Measurements from ENCODE around the gene PAX8.

PAX8 gene

GRCh38 chr2:113184531-113185230 lies 94.0 kb downstream of the PAX8 start:
- Histone ChIP-seq H3K27me3 (ENCODE audit: low read depth, low read length) (no peaks in the 10 kb centered on the region), H3K79me2 (ENCODE audit: low read length) (peaks cover 8% of the 10 kb centered on the region; the same call in 1 of the 2 replicates), H3K4me2 (ENCODE audit: low read length) (no peak overlapping the region), H3K9ac (ENCODE audit: low read length) (no peak overlapping the region), H3K4me1 (ENCODE audit: low read length) (no peaks in the 10 kb centered on the region), H3K9me3 (ENCODE audit: insufficient read depth, low read length) (no peaks in the 10 kb centered on the region), H3K4me3 (ENCODE audit: low read length) (no peak overlapping the region), H3K27ac (ENCODE audit: low read length) (no peak overlapping the region), H4K20me1 (ENCODE audit: insufficient read depth, low read length) (peaks cover 37% of the 10 kb centered on the region), H3K36me3 (replicated peaks; ENCODE audit: low read depth, low read length) (peaks cover 16% of the 10 kb centered on the region), H2AFZ (ENCODE audit: low read depth, low read length) (no peak overlapping the region)
- TF ChIP-seq CTCF (IDR thresholded peaks at IDR 0.05; ENCODE audit: low read depth, low read length) (no peak), EZH2phosphoT487 (IDR thresholded peaks at IDR 0.05; ENCODE audit: low read depth) (no peak)

GRCh38 chr2:113183703-113184102 lies 95.0 kb downstream of the PAX8 start:
- Histone ChIP-seq H3K79me2 (ENCODE audit: low read length) (peaks cover 16% of the 10 kb centered on the region), H3K4me2 (ENCODE audit: low read length) (no peak overlapping the region), H2AFZ (ENCODE audit: low read depth, low read length) (no peak overlapping the region), H3K36me3 (replicated peaks; ENCODE audit: low read depth, low read length) (peaks cover 16% of the 10 kb centered on the region), H3K4me3 (ENCODE audit: low read length) (no peak overlapping the region), H3K9me3 (ENCODE audit: insufficient read depth, low read length) (no peaks in the 10 kb centered on the region), H3K27me3 (ENCODE audit: low read depth, low read length) (no peaks in the 10 kb centered on the region), H3K27ac (ENCODE audit: low read length) (no peak overlapping the region), H4K20me1 (ENCODE audit: insufficient read depth, low read length) (peaks cover 45% of the 10 kb centered on the region), H3K9ac (ENCODE audit: low read length) (no peak overlapping the region), H3K4me1 (ENCODE audit: low read length) (no peaks in the 10 kb centered on the region)
- TF ChIP-seq CTCF (IDR thresholded peaks at IDR 0.05; ENCODE audit: low read depth, low read length) (no peak), EZH2phosphoT487 (IDR thresholded peaks at IDR 0.05; ENCODE audit: low read depth) (no peak)

- H3K27me3 ChIP-seq (ENCODE audit: low read depth, low read length) = no peaks in the 10 kb centered on the region
- H3K9ac ChIP-seq (ENCODE audit: low read length) = no peak overlapping the region
- H3K4me2 ChIP-seq (ENCODE audit: low read length) = no peak overlapping the region
- no peak for TF ChIP-seq CTCF (IDR thresholded peaks at IDR 0.05; ENCODE audit: low read depth, low read length)
- TF ChIP-seq EZH2phosphoT487 (IDR thresholded peaks at IDR 0.05; ENCODE audit: low read depth) = no peak
- H3K4me1 ChIP-seq (ENCODE audit: low read length) = no peaks in the 10 kb centered on the region
- H3K36me3 ChIP-seq (replicated peaks; ENCODE audit: low read depth, low read length) = peaks cover 17% of the 10 kb centered on the region
- peaks cover 20% of the 10 kb centered on the region for H3K79me2 ChIP-seq (ENCODE audit: low read length)
- H2AFZ ChIP-seq (ENCODE audit: low read depth, low read length) = no peak overlapping the region
- H3K9me3 ChIP-seq (ENCODE audit: insufficient read depth, low read length) = no peaks in the 10 kb centered on the region
- H4K20me1 ChIP-seq (ENCODE audit: insufficient read depth, low read length) = peaks cover 50% of the 10 kb centered on the region
- H3K27ac ChIP-seq (ENCODE audit: low read length) = no peak overlapping the region
- no peak overlapping the region for H3K4me3 ChIP-seq (ENCODE audit: low read length)
These were observed 95.5 kb downstream of the PAX8 start for GRCh38 chr2:113183264-113183663.

GRCh38 chr2:113182471-113183260 lies 96.1 kb downstream of the PAX8 start:
- no peak overlapping the region for H2AFZ ChIP-seq (ENCODE audit: low read depth, low read length)
- peaks cover 53% of the 10 kb centered on the region for H4K20me1 ChIP-seq (ENCODE audit: insufficient read depth, low read length)
- TF ChIP-seq CTCF (IDR thresholded peaks at IDR 0.05; ENCODE audit: low read depth, low read length) (no peak), EZH2phosphoT487 (IDR thresholded peaks at IDR 0.05; ENCODE audit: low read depth) (no peak)
- no peak overlapping the region for H3K4me3 ChIP-seq (ENCODE audit: low read length)
- H3K4me1 ChIP-seq (ENCODE audit: low read length) = no peaks in the 10 kb centered on the region
- peaks cover 18% of the 10 kb centered on the region for H3K36me3 ChIP-seq (replicated peaks; ENCODE audit: low read depth, low read length)
- H3K9me3 ChIP-seq (ENCODE audit: insufficient read depth, low read length) = no peaks in the 10 kb centered on the region
- no peaks in the 10 kb centered on the region for H3K27me3 ChIP-seq (ENCODE audit: low read depth, low read length)
- H3K27ac ChIP-seq (ENCODE audit: low read length) = no peak overlapping the region
- H3K4me2 ChIP-seq (ENCODE audit: low read length) = no peak overlapping the region
- peaks cover 24% of the 10 kb centered on the region for H3K79me2 ChIP-seq (ENCODE audit: low read length)
- H3K9ac ChIP-seq (ENCODE audit: low read length) = no peak overlapping the region
